K562 (cell line): ENCODE results near the gene UCN.

Experiments used
- ATF1 ChIP-seq, 2 experiments: fragments of 450-650 bp in 1 of 2; IDR thresholded peaks; 2 replicates each; pipeline ENCODE4 v1.6.1; 2016; ENCODE audit warnings: missing compliant biosample characterization in 1 of 2, missing genetic modification characterization in 1 of 2
- CC2D1A ChIP-seq: fragments of 450-650 bp; IDR thresholded peaks from 2 replicates; pipeline ENCODE4 v1.6.1; 2017; ENCODE audit warnings: mild to moderate bottlenecking
- EZH2 ChIP-seq: IDR thresholded peaks from 2 replicates; pipeline ENCODE4 v1.6.1; 2012; ENCODE audit warnings: low read depth, mild to moderate bottlenecking, inconsistent platforms, low read length, borderline replicate concordance
- GTF2F1 ChIP-seq: IDR thresholded peaks from 2 replicates; pipeline ENCODE4 v1.6.1; 2011; ENCODE audit warnings: low read depth, low read length, improper control_type of control experiment
- HDGF ChIP-seq: fragments of 450-650 bp; IDR thresholded peaks from 2 replicates; pipeline ENCODE4 v1.6.1; 2016
- MYC ChIP-seq, 2 experiments: fragments of 250-450 bp in 1 of 2; sonication (Bioruptor Pico) in 1 of 2; IDR thresholded peaks; 2 replicates each; pipeline versions ENCODE4 v1.5.1 to v1.6.1; 2012 to 2021; ENCODE audit warnings: low read depth in 2 of 2, borderline replicate concordance in 1 of 2, improper control_type of control experiment in 1 of 2, low read length in 1 of 2, mild to moderate bottlenecking in 1 of 2, moderate library complexity in 1 of 2
- NFE2L1 ChIP-seq: fragments of 450-650 bp; IDR thresholded peaks from 2 replicates; pipeline ENCODE4 v1.6.1; 2016; ENCODE audit warnings: missing genetic modification characterization, low read depth, mild to moderate bottlenecking, missing compliant biosample characterization, moderate library complexity, borderline replicate concordance
- POLR2A ChIP-seq: fragments of 450-650 bp; conservative IDR thresholded peaks from 2 replicates; pipeline ENCODE4 v1.6.1; 2016
- RNF2 ChIP-seq: sonication (generic); IDR thresholded peaks from 2 replicates; pipeline ENCODE4 v1.6.1; 2016
- ZNF121 ChIP-seq: sonication (generic); formaldehyde crosslinking; conservative IDR thresholded peaks from 2 replicates; pipeline ENCODE4 v1.8.0; 2022; ENCODE audit warnings: missing genetic modification reagents
- TF ChIP-seq, protein P1 (sequence below): sonication (generic); formaldehyde crosslinking; IDR thresholded peaks from 2 replicates; pipeline ENCODE4 v1.9.0; 2022; ENCODE audit warnings: mild to moderate bottlenecking, missing genetic modification reagents
- TF ChIP-seq, protein P2 (sequence below), 3 experiments: IDR thresholded peaks in 2 of 3; conservative IDR thresholded peaks in 1 of 3; 2 replicates each; pipeline ENCODE4 v1.5.1; 2011 to 2012; ENCODE audit warnings: low read length in 3 of 3, mild to moderate bottlenecking in 3 of 3, control low read depth in 2 of 3, improper control_type of control experiment in 1 of 3, inconsistent platforms in 1 of 3, low read depth in 1 of 3, mixed read lengths in 1 of 3, moderate library complexity in 1 of 3; ENCODE audit not compliant: insufficient read depth in 2 of 3
- TF ChIP-seq, protein P3 (sequence below): sonication (generic); formaldehyde crosslinking; IDR thresholded peaks from 2 replicates; pipeline ENCODE4 v1.4.0; 2020; ENCODE audit warnings: mild to moderate bottlenecking, missing genetic modification reagents
- TF ChIP-seq, protein P4 (sequence below), 2 experiments: fragments of 450-650 bp; formaldehyde crosslinking in 1 of 2; IDR thresholded peaks; 2 replicates each; pipeline versions ENCODE4 v1.4.0 to v1.6.1; 2014 to 2020; ENCODE audit warnings: mild to moderate bottlenecking in 2 of 2, borderline replicate concordance in 1 of 2, low read depth in 1 of 2

DNA sequence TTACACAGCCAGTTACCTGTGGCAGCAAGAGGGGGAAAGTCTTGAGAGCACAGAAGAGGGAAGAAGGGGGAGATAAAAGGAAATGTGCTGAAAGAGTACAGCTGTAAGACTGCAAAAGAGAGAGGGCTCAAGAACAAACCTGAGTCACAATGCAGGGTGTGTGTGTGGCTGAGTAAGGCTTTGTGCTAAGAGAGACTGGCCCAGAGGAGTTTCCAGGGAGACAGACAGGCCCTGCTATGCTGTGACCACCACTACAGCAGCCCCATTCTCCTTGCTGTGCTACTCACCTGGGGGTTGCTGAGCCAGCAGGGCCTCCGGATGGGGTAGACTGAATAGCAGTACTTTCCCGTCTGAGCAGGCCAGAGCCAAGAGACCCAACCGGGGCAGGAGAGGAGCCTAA is 27.1 kb upstream of the UCN start:
- TF ChIP-seq GTF2F1 (no peak), ZNF121 (CRISPR knock-in tag) (no peak), NFE2L1 (no peak), MYC (IDR thresholded peaks at IDR 0.05; ENCODE audit: low read depth, low read length) (no peak), MYC (CRISPR knock-in tag; IDR thresholded peaks at IDR 0.05; ENCODE audit: borderline replicate concordance, low read depth) (no peak), EZH2 (no peak), HDGF (no peak), ATF1 (CRISPR knock-in tag; IDR thresholded peaks at IDR 0.05) (no peak), ATF1 (tag; IDR thresholded peaks at IDR 0.05) (no peak), CC2D1A (no peak), POLR2A (no peak), RNF2 (no peak)
- TF ChIP-seq, protein P1, sequence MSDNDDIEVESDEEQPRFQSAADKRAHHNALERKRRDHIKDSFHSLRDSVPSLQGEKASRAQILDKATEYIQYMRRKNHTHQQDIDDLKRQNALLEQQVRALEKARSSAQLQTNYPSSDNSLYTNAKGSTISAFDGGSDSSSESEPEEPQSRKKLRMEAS (CRISPR knock-in tag), result no peak
- TF ChIP-seq, protein P2, sequence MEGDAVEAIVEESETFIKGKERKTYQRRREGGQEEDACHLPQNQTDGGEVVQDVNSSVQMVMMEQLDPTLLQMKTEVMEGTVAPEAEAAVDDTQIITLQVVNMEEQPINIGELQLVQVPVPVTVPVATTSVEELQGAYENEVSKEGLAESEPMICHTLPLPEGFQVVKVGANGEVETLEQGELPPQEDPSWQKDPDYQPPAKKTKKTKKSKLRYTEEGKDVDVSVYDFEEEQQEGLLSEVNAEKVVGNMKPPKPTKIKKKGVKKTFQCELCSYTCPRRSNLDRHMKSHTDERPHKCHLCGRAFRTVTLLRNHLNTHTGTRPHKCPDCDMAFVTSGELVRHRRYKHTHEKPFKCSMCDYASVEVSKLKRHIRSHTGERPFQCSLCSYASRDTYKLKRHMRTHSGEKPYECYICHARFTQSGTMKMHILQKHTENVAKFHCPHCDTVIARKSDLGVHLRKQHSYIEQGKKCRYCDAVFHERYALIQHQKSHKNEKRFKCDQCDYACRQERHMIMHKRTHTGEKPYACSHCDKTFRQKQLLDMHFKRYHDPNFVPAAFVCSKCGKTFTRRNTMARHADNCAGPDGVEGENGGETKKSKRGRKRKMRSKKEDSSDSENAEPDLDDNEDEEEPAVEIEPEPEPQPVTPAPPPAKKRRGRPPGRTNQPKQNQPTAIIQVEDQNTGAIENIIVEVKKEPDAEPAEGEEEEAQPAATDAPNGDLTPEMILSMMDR (IDR thresholded peaks at IDR 0.05 in 2 of 3, conservative IDR thresholded peaks at IDR 0.05 in 1 of 3; ENCODE audit: insufficient read depth in 2 of 3, low read depth in 1 of 3, low read length in 3 of 3), result no peak
- TF ChIP-seq, protein P3, sequence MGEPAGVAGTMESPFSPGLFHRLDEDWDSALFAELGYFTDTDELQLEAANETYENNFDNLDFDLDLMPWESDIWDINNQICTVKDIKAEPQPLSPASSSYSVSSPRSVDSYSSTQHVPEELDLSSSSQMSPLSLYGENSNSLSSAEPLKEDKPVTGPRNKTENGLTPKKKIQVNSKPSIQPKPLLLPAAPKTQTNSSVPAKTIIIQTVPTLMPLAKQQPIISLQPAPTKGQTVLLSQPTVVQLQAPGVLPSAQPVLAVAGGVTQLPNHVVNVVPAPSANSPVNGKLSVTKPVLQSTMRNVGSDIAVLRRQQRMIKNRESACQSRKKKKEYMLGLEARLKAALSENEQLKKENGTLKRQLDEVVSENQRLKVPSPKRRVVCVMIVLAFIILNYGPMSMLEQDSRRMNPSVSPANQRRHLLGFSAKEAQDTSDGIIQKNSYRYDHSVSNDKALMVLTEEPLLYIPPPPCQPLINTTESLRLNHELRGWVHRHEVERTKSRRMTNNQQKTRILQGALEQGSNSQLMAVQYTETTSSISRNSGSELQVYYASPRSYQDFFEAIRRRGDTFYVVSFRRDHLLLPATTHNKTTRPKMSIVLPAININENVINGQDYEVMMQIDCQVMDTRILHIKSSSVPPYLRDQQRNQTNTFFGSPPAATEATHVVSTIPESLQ (CRISPR knock-in tag), result no peak
- TF ChIP-seq, protein P4, sequence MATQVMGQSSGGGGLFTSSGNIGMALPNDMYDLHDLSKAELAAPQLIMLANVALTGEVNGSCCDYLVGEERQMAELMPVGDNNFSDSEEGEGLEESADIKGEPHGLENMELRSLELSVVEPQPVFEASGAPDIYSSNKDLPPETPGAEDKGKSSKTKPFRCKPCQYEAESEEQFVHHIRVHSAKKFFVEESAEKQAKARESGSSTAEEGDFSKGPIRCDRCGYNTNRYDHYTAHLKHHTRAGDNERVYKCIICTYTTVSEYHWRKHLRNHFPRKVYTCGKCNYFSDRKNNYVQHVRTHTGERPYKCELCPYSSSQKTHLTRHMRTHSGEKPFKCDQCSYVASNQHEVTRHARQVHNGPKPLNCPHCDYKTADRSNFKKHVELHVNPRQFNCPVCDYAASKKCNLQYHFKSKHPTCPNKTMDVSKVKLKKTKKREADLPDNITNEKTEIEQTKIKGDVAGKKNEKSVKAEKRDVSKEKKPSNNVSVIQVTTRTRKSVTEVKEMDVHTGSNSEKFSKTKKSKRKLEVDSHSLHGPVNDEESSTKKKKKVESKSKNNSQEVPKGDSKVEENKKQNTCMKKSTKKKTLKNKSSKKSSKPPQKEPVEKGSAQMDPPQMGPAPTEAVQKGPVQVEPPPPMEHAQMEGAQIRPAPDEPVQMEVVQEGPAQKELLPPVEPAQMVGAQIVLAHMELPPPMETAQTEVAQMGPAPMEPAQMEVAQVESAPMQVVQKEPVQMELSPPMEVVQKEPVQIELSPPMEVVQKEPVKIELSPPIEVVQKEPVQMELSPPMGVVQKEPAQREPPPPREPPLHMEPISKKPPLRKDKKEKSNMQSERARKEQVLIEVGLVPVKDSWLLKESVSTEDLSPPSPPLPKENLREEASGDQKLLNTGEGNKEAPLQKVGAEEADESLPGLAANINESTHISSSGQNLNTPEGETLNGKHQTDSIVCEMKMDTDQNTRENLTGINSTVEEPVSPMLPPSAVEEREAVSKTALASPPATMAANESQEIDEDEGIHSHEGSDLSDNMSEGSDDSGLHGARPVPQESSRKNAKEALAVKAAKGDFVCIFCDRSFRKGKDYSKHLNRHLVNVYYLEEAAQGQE (IDR thresholded peaks at IDR 0.05; ENCODE audit: borderline replicate concordance), result no peak
- TF ChIP-seq, protein P4 (CRISPR knock-in tag; IDR thresholded peaks at IDR 0.05; ENCODE audit: low read depth), result no peak
